Ovary (tissue), 9 donors: ENCODE data around the gene SPACDR. TPM values are rescaled to one million over a fixed set of nuclear protein-coding genes. Genes with fewer than 3 reads are reported as not detected.

ENCODE experiments used
- DNase-seq, 5 donors: peaks; one replicate each; pipeline ENCODE4 v3.0.0-alpha.2; 2019 to 2020
- H3K27ac ChIP-seq, 2 donors: fragments of 200-600 bp; one replicate each; pipeline versions ENCODE4 v1.5.1 to v1.8.0; 2019 to 2022
- H3K27me3 ChIP-seq: fragments of 200-600 bp; one replicate; pipeline ENCODE4 v1.8.0; 2022
- H3K36me3 ChIP-seq: fragments of 200-600 bp; sonication (generic); one replicate; pipeline ENCODE4 v1.5.1; 2019
- H3K4me1 ChIP-seq: one replicate; pipeline ENCODE4 v1.8.1; 2013; ENCODE audit warnings: mild to moderate bottlenecking, moderate library complexity; ENCODE audit not compliant: insufficient read depth
- H3K4me3 ChIP-seq: fragments of 200-600 bp; sonication (generic); one replicate; pipeline ENCODE4 v1.5.1; 2017
- H3K9me3 ChIP-seq, 2 donors: fragments of 200-600 bp in 1 of 2; sonication (generic) in 1 of 2; one replicate each; pipeline versions ENCODE4 v1.5.1 to v1.8.1; 2013 to 2019; ENCODE audit warnings: mild to moderate bottlenecking in 1 of 2, moderate library complexity in 1 of 2
- CTCF ChIP-seq, 3 donors: fragments of 450-650 bp in 2 of 3; fragments of 200-600 bp in 1 of 3; IDR thresholded peaks; one replicate each; pipeline versions ENCODE4 v1.5.1 to v1.8.0; 2016 to 2022; ENCODE audit warnings: antibody characterized with exemption in 3 of 3, mild to moderate bottlenecking in 1 of 3
- EP300 ChIP-seq: sonication (generic); formaldehyde crosslinking; IDR thresholded peaks from one replicate; pipeline ENCODE4 v1.6.1; 2017; ENCODE audit warnings: antibody characterized with exemption
- POLR2A ChIP-seq: fragments of 450-650 bp; IDR thresholded peaks from one replicate; pipeline ENCODE4 v1.6.1; 2017; ENCODE audit warnings: antibody characterized with exemption, mild to moderate bottlenecking, moderate library complexity
- WGBS, 3 donors: extraction: QIAGEN DNeasy Blood & Tissue Kit in 1 of 3; methylation state at CpG; one replicate each; pipeline versions ENCODE4 v1.1.5 to v1.1.7; 2013 to 2017; 5-methylcytosine and 5-hydroxymethylcytosine counted together
- intact Hi-C, 4 donors: fragments of 100-400 bp; cut with DNase I; formaldehyde crosslinking; loops; one replicate each; pipeline versions ENCODE4 v1.11.0 to v1.15.1; 2022 to 2023
- polyA plus RNA-seq, 2 donors: library from polyadenylated mRNA; stranded (reverse); fragments of 200-250 nt in 1 of 2; fragments of 350-450 nt in 1 of 2; fragmentation: Illumina TruSeq in 1 of 2; extraction: RNeasy Lipid Tissue Mini Kit (QIAGEN cat#74804) in 1 of 2; gene quantifications; one replicate each; pipeline ENCODE4 v1.2.3, GENCODE V29; 2013 to 2014
- total RNA-seq, 7 donors: library from RNA; depleted of rRNA in 2 of 7; stranded (reverse); fragments of >200 nt in 2 of 7; fragmentation: NEBNext Ultra II Directional in 3 of 7; extraction: Animal tissue kit (Norgen Biotek cat#: 25700) in 3 of 7; gene quantifications; one replicate each; pipeline versions ENCODE4 v1.1.0 to v1.2.4, GENCODE V29; 2016 to 2023
- donor health status: DM: no; HTN: no; CAD: no; lungs with moderate emphysema.
- donor health status: DM: no; HTN: no; CAD: no.
- donor health status: Bipolar disorder and iron deficiency.
- donor health status: DM: yes; HTN: yes; CAD: no.
- donor health status: DM: no; HTN: no; CAD: no.
- donor health status: DM: yes; HTN: yes; CAD: no.

SPACDR gene
- total and polyA plus RNA-seq, 9 donors, result 0.25 to 3.0 (median 0.78) TPM; not detected in 1

GRCh38 chr7:100472854-100473499 lies 8.9 kb upstream of the SPACDR start:
- peak in 2 of 5 donors; percentile 37 to 38 for DNase-seq
- intact Hi-C loops, result loop anchor here (5.0 to 10.0 kb wide), 5 partner anchors 89 to 612 kb away; partner anchors contain the start of genes TRIP6 (in 2 of the 4), GIGYF1 (in 1 of the 4), SLC12A9 (in 1 of the 4) and TRIM56 (in 1 of the 4)
- Histone ChIP-seq H3K27ac (no peak overlapping the region), H3K36me3 (no peaks in the 10 kb centered on the region), H3K27me3 (no peaks in the 10 kb centered on the region), H3K4me1 (peaks cover 13% of the 10 kb centered on the region), H3K4me3 (no peak overlapping the region), H3K9me3 (no peaks in the 10 kb centered on the region)
- 44 to 49% (median 47%) methylated on average over 14 of the region's 14 CpGs for WGBS, 3 donors
- TF ChIP-seq EP300 (no peak), CTCF (IDR thresholded peaks at IDR 0.05) (no peak), POLR2A (no peak)

- no peak overlapping the region for H3K27ac ChIP-seq
- no peak for TF ChIP-seq POLR2A
- no peak for TF ChIP-seq CTCF (IDR thresholded peaks at IDR 0.05)
- no peak for TF ChIP-seq EP300
- H3K4me3 ChIP-seq, result no peak overlapping the region
- WGBS, 3 donors, result 58 to 66% (median 62%) methylated on average over 14 to 16 of the region's 16 CpGs
- DNase-seq, result no peak
- H3K36me3 ChIP-seq, result no peaks in the 10 kb centered on the region
- no peaks in the 10 kb centered on the region for H3K27me3 ChIP-seq
- H3K4me1 ChIP-seq, result peaks cover 13% of the 10 kb centered on the region
- H3K9me3 ChIP-seq, result no peaks in the 10 kb centered on the region
- intact Hi-C loops, result loop anchor here (5.0 to 10.0 kb wide), 5 partner anchors 90 to 613 kb away; partner anchors contain the start of genes TRIP6 (in 2 of the 4), GIGYF1 (in 1 of the 4), SLC12A9 (in 1 of the 4) and TRIM56 (in 1 of the 4)
Measured at GRCh38 chr7:100472121-100472851, 8.2 kb upstream of the SPACDR start.

- DNase-seq, result no peak
- Histone ChIP-seq H3K27me3 (no peaks in the 10 kb centered on the region), H3K4me3 (no peak overlapping the region), H3K36me3 (no peaks in the 10 kb centered on the region), H3K27ac (no peak overlapping the region), H3K4me1 (peaks cover 7% of the 10 kb centered on the region), H3K9me3 (no peaks in the 10 kb centered on the region)
- TF ChIP-seq POLR2A, result no peak
- no peak for TF ChIP-seq CTCF (IDR thresholded peaks at IDR 0.05)
- TF ChIP-seq EP300, result no peak
- intact Hi-C loops, result loop anchor here (5.0 to 10.0 kb wide), 5 partner anchors 91 to 614 kb away; partner anchors contain the start of genes TRIP6 (in 2 of the 4), GIGYF1 (in 1 of the 4), SLC12A9 (in 1 of the 4) and TRIM56 (in 1 of the 4)
- WGBS, 3 donors, result 50 to 56% (median 52%) methylated on average over 4 of the region's 4 CpGs
Measured at GRCh38 chr7:100471021-100471420, 7.0 kb upstream of the SPACDR start.

GRCh38 chr7:100469227-100470044 lies 5.4 kb upstream of the SPACDR start:
- Histone ChIP-seq H3K27ac (peak overlapping the region in 1 of 2 donors; percentile 42), H3K9me3 (no peaks in the 10 kb centered on the region), H3K4me3 (no peak overlapping the region), H3K36me3 (no peaks in the 10 kb centered on the region), H3K27me3 (no peaks in the 10 kb centered on the region), H3K4me1 (peaks cover 7% of the 10 kb centered on the region)
- TF ChIP-seq CTCF (IDR thresholded peaks at IDR 0.05), result peak; percentile 90 to 93 (median 92)
- no peak for TF ChIP-seq EP300
- TF ChIP-seq POLR2A, result no peak
- intact Hi-C loops, result loop anchor here (2.0 to 10.0 kb wide), 8 partner anchors 93 to 615 kb away; partner anchors contain the start of genes GIGYF1 (in 3 of the 4), EPO (in 2 of the 4), TRIP6 (in 2 of the 4) and SLC12A9 (in 1 of the 4)
- WGBS, 3 donors, result 26 to 30% (median 26%) methylated on average over 13 of the region's 13 CpGs
- DNase-seq, result peak; percentile 88 to 94 (median 92)
